SHP77 (cell line): ENCODE results near the gene ITPK1.
A peak's percentile ranks its signal among the peaks of the same experiment; 100 is the strongest.
"Not testable (repeated sequence)": the region's sequence is repeated elsewhere in the genome, so short reads cannot be mapped to it uniquely, and the experiment has no call there.

Experiments
- DNase-seq, 2 experiments: peaks; one replicate each; lab custom pipeline; 2025; lab: John Stamatoyannopoulos, UW

ITPK1 gene

GRCh38 chr14:93131257-93131820, 15.6 kb upstream of the ITPK1 start:
- not testable (repeated sequence) for DNase-seq

- no peak for DNase-seq
These were observed 13.2 kb upstream of the ITPK1 start for GRCh38 chr14:93128725-93129459.

- DNase-seq, result no peak
These were observed 10.4 kb upstream of the ITPK1 start for GRCh38 chr14:93126111-93126510.

- no peak for DNase-seq
These were observed 7.1 kb upstream of the ITPK1 start for GRCh38 chr14:93122826-93123225.

DNA sequence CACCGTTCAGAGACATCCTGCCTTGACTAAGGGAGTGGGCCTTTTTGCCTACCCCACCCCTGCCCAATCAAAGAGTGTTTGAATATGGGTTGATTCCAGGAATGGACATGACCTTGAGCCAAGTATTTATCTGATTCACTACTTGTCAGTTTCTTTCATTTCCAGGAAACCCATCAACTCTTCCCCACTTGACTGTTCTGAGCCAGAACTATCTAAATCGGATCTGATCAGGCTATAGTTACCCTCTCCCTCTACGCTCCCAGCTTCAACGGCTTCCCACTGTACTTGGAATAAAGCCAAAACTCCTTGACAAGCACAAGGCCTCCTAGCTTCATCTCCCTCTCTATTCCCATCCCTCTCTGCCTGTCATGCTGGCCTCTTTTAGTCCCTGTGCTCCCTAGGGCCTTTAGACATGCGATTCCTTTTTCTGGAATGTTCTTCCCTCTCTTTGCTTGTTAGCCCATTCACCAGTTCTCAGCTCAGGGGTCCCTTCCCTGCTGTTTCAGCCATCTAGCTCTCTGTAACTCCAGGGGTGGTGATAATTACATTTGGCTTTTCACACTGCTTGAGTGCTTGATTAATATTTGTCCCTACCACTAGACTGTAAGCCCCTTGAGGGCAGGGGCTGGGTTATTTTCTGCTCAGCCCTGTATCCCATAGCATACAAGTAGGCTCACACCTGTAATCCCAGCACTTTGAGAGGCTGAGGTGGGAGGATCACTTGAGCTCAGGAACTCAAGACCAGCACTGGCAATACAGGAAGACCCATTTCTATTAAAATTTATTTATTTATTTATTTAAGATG, 5.5 kb upstream of the ITPK1 start:
- peak in 1 of 2 experiments; percentile 23 for DNase-seq

- DNase-seq, result no peak
These were observed 4.8 kb upstream of the ITPK1 start for GRCh38 chr14:93120517-93120916.

- DNase-seq, result no peak
These were observed 1.0 kb upstream of the ITPK1 start for GRCh38 chr14:93116676-93117200.

DNA sequence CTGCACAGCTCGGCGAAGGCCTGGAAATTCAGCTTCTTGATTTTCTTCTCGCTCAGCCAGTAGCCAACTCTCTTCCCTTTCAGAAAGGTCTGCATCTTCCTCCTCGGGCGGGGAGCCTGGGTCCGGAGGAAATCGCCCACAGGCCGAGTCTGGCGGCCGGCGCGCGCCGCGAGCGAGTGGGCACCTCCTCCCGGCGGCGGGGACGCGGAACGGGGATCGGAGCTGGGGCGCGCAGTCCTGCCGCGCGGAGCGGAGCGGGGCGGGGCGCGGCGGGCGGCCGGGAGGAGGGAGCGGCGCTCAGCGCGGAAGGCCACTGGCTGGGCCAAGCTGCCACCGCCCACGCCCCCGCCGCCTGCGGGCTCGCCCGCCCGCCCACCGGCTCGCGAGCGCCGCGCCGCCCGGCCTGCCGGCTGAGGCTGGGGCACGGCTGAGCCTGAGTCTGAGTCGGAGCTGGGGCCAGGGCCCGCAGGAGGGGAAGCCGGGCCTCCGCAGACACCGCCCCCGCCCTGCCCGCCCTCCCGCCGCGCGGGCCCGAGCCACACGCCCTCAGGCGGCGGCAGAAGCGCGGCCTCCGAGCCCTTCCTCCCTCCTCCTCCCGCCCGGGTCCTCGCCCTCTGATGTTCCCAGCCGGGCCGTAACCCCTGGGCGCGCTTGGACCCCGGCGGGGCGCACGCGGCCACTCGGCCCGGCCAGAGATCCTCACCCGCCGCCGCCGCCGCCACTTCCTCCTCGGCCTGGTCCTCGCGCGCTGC, 480 bp downstream of the ITPK1 start:
- DNase-seq, result peak; percentile 73 to 82

DNA sequence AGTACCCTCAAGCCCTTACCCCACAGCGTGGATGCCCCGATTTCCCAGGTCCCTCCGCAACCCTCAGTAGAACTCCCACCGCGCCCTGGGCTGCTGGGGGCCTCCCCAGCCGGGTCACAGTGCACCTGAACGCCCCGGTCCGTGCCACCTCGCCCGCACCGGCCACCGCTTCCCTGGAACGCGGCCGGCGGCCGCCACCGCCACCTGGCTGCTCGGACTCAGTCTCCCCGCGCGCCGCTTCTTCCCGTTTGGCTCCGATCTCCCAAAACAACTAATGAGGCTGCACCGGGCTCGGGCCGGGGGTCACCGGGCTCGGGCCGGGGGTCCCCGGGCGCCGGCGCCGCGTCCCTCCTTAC, 1.0 kb downstream of the ITPK1 start:
- DNase-seq, result no peak

DNA sequence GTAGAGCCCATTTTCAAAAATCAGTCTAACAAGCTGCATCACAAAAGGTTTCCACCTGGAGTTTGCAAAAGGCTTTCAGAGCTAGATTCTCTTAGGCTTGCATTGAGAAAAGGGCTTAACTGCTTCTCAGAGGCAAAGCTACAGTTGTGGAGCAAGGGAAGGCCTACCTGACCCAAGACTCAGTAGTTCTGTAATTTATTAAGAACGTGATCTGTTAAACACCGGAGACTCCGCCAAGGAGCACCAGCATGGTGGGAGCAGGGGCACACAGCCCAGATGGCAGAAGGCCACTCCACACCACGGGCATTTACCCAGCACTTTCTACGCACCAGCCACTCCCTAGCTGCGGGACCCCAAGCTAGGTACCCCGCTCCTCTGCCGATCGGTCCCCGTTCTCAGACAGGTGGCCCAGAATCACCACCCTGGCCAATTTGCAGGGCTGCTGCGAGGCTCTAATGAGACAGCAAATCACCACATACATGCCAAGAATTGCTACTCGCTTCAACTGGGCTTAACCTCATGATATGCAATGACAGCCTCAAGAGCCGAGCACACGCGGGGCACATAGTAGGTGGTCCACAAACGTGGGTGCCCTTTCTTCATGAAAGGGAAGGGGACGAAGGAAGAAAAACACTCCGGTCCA, 1.5 kb downstream of the ITPK1 start:
- no peak for DNase-seq

DNA sequence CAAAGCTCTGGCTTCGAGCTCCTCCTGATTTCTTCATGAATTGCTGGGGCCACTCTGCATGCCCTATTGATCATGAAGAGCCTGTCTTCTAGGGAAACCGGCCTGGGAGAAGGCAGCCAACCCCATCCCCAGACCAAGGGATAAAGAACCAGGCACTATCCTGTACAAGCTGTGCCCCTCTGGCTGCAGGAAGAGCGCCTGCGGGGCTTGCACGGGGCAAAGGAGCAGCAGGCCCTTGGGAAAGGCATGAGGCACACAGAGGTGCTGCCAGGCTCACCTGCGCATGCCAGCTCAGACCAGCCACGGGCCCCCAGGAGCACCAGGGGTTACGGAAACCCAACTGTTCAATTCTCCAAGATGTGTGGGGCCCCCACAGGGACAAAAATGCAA, 2.1 kb downstream of the ITPK1 start:
- DNase-seq, result no peak

DNA sequence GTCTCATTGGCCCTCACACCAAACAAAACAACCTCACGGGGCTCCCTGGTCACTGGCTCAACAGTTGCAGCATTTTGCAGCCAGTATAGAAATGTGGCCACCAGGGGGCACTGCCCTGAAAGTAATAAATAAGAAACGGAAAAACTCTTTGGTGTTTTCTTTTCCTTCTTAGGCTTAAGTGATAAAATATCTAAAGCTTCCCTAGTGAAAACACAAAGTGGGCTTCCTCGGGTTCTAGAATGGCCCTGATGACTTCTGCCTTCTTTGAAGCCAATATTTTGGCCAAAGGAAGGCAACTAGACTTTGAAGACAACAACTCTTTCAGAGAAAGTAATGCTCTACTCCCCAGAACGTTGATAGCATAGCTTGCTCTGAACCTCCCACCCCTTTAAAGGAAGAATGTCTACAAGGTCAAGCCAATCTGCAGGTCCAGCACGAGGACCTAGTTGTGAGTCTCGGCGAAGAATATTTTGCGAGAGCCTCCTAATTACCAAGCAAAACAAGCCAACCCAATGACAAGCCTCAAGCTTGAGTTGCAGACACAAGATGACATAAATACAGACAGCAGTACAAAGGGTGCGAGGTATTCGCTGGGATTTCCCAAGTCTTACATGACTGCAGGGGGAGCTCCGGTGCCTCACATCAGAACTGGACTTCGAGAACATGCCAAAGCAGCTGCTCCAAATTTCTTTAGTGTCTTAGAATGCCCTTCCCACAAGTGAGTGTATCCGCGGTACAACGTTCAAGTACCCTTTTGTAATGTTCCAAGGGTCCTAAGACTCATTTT, 2.6 kb downstream of the ITPK1 start:
- DNase-seq, result peak; percentile 63 to 79

- DNase-seq, result not testable (repeated sequence)
These were observed 4.2 kb downstream of the ITPK1 start for GRCh38 chr14:93111541-93111940.

DNA sequence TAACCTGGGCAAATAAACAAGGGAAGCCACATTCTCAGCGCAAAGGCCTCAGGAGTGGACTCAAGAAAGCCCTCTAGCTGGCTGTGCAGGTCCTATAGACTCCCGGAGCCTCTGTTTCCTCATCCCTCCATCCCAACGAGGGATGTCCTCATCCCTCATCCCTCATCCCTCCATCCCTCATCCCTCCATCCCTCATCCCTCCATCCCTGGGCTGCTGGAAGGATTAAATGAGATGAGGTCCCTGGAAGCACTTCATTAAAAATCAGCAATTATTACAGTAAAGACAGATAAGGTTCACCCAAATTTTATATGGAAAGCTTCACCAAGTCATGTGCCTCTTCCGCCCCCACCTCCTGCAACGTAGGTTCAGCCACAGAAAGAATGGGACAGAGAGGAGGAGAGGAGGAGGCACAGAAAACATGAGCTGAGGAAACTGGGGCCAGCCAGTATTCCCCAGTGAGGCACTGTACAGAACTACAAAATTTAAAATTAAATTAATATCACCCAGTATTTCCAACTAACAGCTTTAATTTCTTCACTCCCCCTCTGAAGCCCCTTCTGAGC, 4.8 kb downstream of the ITPK1 start:
- DNase-seq, result no peak

DNA sequence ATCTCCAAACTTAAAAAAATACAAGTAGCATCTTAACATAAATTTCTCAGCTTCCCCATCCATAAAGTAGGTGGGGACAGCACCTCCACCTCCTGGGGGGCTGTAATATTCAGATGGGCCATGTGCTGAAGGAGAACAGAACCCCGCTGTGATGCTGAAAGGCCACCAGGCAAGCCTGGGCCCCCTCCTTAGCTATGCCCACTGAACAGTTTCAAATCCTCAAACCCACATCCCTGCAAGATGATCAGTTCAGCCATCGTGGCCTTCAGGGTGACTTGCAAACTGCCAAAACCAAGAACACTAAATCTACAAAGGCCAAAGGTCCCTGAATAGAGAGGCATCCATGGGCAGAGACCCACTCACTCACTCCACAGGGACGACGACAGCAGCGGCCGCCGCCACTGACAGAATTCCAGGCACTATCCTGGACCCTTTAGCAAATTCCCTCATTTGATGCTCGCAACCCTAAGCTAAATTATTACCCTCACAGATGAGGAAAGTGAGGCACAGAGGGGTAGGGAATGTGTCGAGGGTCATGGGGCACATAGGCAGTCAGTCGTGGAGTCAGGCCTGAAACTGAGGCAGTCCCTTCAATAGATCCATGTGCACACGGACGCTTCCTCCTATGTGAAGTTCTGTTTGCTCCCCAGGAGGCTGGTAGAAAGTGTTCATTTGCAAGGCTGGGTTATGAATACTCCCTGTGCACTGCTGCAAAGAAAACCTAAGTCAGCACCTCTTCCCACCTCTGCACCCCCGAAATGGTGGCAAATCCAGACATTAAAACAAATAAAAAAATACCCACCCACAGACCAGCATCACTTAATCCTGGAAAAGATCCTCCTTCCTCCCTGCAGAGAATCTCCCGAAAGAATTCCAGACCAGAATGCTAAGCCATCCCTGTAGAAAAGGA, 5.9 kb downstream of the ITPK1 start:
- no peak for DNase-seq

- no peak for DNase-seq
These were observed 7.6 kb downstream of the ITPK1 start for GRCh38 chr14:93108105-93108504.

DNA sequence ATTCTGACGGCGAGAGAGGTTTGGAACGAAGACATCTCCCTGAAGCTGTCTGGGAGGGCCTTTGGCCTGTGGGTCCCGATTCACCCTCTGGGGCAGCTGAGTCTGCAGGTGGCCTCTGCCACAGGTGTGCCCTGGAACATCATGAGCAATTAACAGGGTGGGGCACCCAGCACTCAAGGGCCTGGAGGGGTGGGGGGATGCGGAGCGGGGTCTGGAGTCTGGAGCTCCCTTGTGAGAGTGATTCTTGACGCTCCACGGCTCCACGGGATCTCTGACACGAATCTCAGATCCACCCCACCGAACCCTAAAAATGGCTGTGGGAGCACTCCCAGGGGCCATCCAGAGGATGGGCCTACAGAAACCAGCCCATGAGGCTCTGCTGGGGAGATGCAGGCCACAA, 8.3 kb downstream of the ITPK1 start:
- no peak for DNase-seq

DNA sequence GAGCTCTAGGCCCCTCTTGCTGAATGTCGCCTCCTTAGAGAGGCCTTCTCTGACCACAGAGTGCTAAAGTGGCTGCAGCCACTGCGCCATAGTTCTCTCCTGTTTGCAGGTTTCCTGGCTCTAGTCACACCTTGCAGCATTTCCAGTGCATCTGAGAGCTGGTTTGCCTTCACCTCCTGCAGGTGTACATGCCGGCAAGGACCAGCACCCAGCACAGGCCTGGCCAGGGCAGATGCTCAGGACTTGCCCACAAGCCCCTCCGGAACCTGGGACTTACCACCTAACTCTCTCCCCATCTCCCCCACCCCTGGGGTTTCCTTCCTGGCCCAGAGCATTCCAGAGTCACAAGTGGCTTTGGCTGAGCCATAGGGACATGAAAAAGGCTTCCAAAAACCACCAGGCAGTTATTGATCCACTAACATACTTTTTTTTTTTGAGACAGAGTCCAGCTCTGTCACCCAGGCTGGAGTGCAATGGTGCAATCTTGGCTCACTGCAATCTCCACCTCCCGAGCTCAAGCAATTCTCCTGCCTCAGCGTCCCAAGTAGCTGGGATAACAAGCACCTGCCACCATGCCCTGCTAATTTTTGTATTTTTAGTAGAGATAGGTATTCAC, 9.1 kb downstream of the ITPK1 start:
- no peak for DNase-seq

DNA sequence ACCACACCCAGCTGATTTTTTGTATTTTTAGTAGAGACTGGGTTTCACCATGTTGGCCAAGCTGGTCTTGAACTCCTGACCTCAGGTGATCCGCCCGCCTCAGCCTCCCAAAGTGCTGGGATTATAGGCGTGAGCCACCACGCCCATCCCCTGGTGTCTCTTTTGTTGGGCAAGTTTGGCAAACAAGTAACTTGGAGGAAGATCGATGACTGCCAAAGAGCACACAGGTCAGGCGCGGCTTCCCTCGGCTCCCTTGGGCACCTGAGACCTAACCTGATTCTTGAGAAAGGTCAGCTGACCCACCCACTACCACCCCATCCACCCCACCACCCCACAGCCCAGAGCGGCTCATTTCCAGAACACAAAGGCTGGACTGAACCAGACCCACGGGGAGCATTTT, 9.9 kb downstream of the ITPK1 start:
- DNase-seq, result not testable (repeated sequence)
